HL-60 (cell line): ENCODE data around the gene BRSK2.
"Not testable (repeated sequence)": the region's sequence is repeated elsewhere in the genome, so short reads cannot be mapped to it uniquely, and the experiment has no call there.

ENCODE experiments used
- DNase-seq, 2 experiments: peaks; one replicate each; pipeline ENCODE4 v3.0.0-alpha.2; 2010 to 2020; ENCODE audit warnings: low read depth in 1 of 2, low spot score in 1 of 2
- H3K27ac ChIP-seq: fragments of 250-450 bp; sonication (Bioruptor Pico); replicated peaks from 2 replicates; pipeline ENCODE4 v1.5.1; 2020; ENCODE audit warnings: mild to moderate bottlenecking, moderate library complexity
- H3K27me3 ChIP-seq: fragments of 250-450 bp; sonication (Bioruptor Pico); 2 replicates; pipeline ENCODE4 v1.5.1; 2021; ENCODE audit warnings: mild to moderate bottlenecking, moderate library complexity; ENCODE audit not compliant: insufficient read depth, poor library complexity, severe bottlenecking
- H3K4me3 ChIP-seq: replicated peaks from 2 replicates; pipeline ENCODE4 v1.5.1; 2011; ENCODE audit warnings: mild to moderate bottlenecking, control low read depth, low read length; ENCODE audit not compliant: insufficient read depth
- CTCF ChIP-seq: IDR thresholded peaks from one replicate; pipeline ENCODE4 v1.5.1; 2011; ENCODE audit warnings: low read length, control low read depth, inconsistent platforms; ENCODE audit not compliant: insufficient read depth
- GABPA ChIP-seq: IDR thresholded peaks from 2 replicates; pipeline ENCODE4 v1.6.1; 2012; ENCODE audit warnings: low read depth
- POLR2AphosphoS5 ChIP-seq: IDR thresholded peaks from 2 replicates; pipeline ENCODE4 v1.6.1; 2012; ENCODE audit warnings: low read depth
- REST ChIP-seq: IDR thresholded peaks from 2 replicates; pipeline ENCODE4 v1.6.1; 2012; ENCODE audit warnings: low read depth; ENCODE audit not compliant: insufficient replicate concordance
- SPI1 ChIP-seq: IDR thresholded peaks from 2 replicates; pipeline ENCODE4 v1.6.1; 2012; ENCODE audit warnings: low read depth, mild to moderate bottlenecking, borderline replicate concordance
- long read RNA-seq: library from polyadenylated mRNA; unstranded; transcript quantifications from one replicate; pipeline ENCODE4 v2.0.0, GENCODE V29; 2020

BRSK2 gene
- long read RNA-seq = 0 reads

GRCh38 chr11:1389932-1390568 lies at the start of gene BRSK2:
Gene BRSK2 (plus strand): TSS chr11:1389934. CDS start chr11:1390285, 351 bp downstream.
- H3K4me3 ChIP-seq = peak within 1 kb of the TSS; percentile 21; the same call in 1 of the 2 replicates
- H3K27me3 ChIP-seq = peaks cover 40% of the 10 kb centered on the region
- TF ChIP-seq GABPA (no peak), REST (no peak), POLR2AphosphoS5 (no peak), SPI1 (no peak), CTCF (no peak)
- no peak for DNase-seq
- no peak within 1 kb of the TSS for H3K27ac ChIP-seq

GRCh38 chr11:1340111-1340510 lies 49.6 kb upstream of the BRSK2 start:
- TF ChIP-seq SPI1 = no peak
- no peak for TF ChIP-seq GABPA
- no peak for TF ChIP-seq CTCF
- TF ChIP-seq REST = no peak
- no peak for TF ChIP-seq POLR2AphosphoS5
- no peak overlapping the region for H3K27ac ChIP-seq
- DNase-seq = no peak
- H3K27me3 ChIP-seq = peaks cover 3% of the 10 kb centered on the region
- no peak overlapping the region for H3K4me3 ChIP-seq

GRCh38 chr11:1341226-1341625 lies 48.5 kb upstream of the BRSK2 start:
- not testable (repeated sequence) for H3K4me3 ChIP-seq, H3K27me3 ChIP-seq, DNase-seq

GRCh38 chr11:1341928-1342524 lies 47.7 kb upstream of the BRSK2 start:
- peaks cover 3% of the 10 kb centered on the region for H3K27me3 ChIP-seq
- H3K4me3 ChIP-seq = no peak overlapping the region
- no peak overlapping the region for H3K27ac ChIP-seq
- no peak for TF ChIP-seq GABPA
- no peak for TF ChIP-seq CTCF
- TF ChIP-seq REST = no peak
- no peak for TF ChIP-seq SPI1
- TF ChIP-seq POLR2AphosphoS5 = no peak
- DNase-seq = no peak

More at GRCh38 chr11:1341226-1341625, 48.5 kb upstream of the BRSK2 start:
- H3K27ac ChIP-seq = not testable (repeated sequence)
